Naive B cell (primary cell): ENCODE data around the gene LCN15. TPM values are rescaled to one million over a fixed set of nuclear protein-coding genes. Genes with fewer than 3 reads are reported as not detected.
"Not testable (repeated sequence)": the region's sequence is repeated elsewhere in the genome, so short reads cannot be mapped to it uniquely, and the experiment has no call there.

Source experiments
- ATAC-seq, 2 donors: fragments of 150-1000 bp; cut with Tn5 transposase; 2 replicates each; pipeline ENCODE4 v1.10.0; 2021; ENCODE audit warnings: low read depth in 2 of 2, mild to moderate bottlenecking in 2 of 2, moderate library complexity in 2 of 2
- DNase-seq: peaks from one replicate; pipeline ENCODE4 v3.0.0; 2022
- H3K27ac Mint-ChIP-seq, 6 donors: one replicate each; pipeline ENCODE4 v1.8.0; 2020 to 2022; ENCODE audit warnings: mild to moderate bottlenecking in 6 of 6, mixed read lengths in 6 of 6, moderate library complexity in 5 of 6, inconsistent platforms in 2 of 6
- H3K27me3 Mint-ChIP-seq, 3 donors: one replicate each; pipeline ENCODE4 v1.8.0; 2021 to 2022; ENCODE audit warnings: mixed read lengths in 3 of 3, mild to moderate bottlenecking in 1 of 3
- H3K36me3 Mint-ChIP-seq, 2 donors: one replicate each; pipeline ENCODE4 v1.8.0; 2020 to 2022; ENCODE audit warnings: mixed read lengths in 2 of 2, inconsistent platforms in 1 of 2, mild to moderate bottlenecking in 1 of 2
- H3K4me1 Mint-ChIP-seq, 3 donors: one replicate each; pipeline ENCODE4 v1.8.0; 2020 to 2022; ENCODE audit warnings: mixed read lengths in 3 of 3, inconsistent platforms in 1 of 3, mild to moderate bottlenecking in 1 of 3, moderate library complexity in 1 of 3
- H3K4me3 Mint-ChIP-seq, 8 donors: one replicate each; pipeline ENCODE4 v1.8.0; 2020 to 2022; ENCODE audit warnings: mild to moderate bottlenecking in 8 of 8, mixed read lengths in 8 of 8, moderate library complexity in 8 of 8, inconsistent platforms in 2 of 8
- H3K9me3 Mint-ChIP-seq, 7 donors: one replicate each; pipeline ENCODE4 v1.8.0; 2020 to 2022; ENCODE audit warnings: mixed read lengths in 7 of 7, mild to moderate bottlenecking in 5 of 7, inconsistent platforms in 2 of 7, moderate library complexity in 1 of 7
- polyA plus RNA-seq, 6 donors: library from polyadenylated mRNA; unstranded; fragments of 300-500 nt; fragmentation: Illumina TruSeq; gene quantifications; one replicate each; pipeline ENCODE4 v1.2.3, GENCODE V29; 2021; ENCODE audit warnings: low read depth in 6 of 6

LCN15 gene
- polyA plus RNA-seq, 6 donors from 2014 or later: 0.09 TPM; not detected in 5

DNA sequence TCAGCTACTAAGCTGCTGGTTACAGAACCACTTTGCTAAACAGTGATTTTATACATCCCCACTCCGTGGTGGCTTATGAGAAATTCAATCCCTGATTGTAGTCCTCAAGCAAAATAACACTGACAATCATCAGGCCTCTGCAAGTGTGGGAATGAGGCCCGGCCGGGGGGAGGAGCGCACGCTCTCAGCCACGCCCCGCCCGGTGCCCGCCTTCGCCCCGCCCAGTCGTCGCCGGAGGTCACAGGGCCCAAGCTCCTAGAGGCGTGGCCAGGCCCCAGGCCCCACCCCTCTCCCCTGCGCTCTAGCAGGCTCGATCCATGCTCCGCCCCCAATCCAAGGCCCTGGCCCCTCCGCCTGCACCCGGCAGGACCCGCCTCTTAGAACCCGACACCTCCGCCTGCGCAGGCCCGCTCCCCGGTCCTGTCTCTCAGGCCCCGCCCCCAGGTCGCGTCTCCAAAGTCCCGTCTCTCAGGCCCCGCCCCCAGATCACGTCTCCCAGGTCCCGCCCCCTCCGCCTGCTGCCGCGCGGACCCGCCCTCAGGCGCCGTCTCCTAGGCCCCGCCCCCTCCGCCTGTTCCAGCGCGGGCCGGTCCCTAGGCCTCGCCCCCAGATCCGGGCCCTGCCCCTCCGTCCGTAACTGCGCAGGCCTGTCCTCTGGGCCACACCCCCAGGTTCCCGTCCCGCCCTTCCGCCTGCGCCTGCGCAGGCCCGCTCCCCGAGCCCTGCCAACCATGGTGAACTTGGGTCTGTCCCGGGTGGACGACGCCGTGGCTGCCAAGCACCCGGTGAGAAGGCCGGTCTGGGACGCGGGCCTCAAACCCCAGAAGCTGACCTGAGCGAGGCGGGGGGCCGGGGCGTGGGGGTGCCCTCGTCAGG, 26.6 kb upstream of the LCN15 start, which contains the start of gene TMEM141:
Gene TMEM141, plus strand, starts transcription at position 705 of the 876 bp plus-strand sequence. Its CDS starts 27 bp downstream, at position 732.
- Mint-ChIP-seq H3K4me1 (peaks cover 12 to 15% (median 14%) of the 10 kb centered on the region in 3 donors), H3K36me3 (no peaks in the 10 kb centered on the region), H3K4me3 (peak within 1 kb of the TSS; percentile 77 to 92 (median 88)), H3K27ac (peak within 1 kb of the TSS; percentile 96 to 99 (median 99)), H3K27me3 (no peaks in the 10 kb centered on the region), H3K9me3 (no peaks in the 10 kb centered on the region)
- DNase-seq (peak; percentile 99), ATAC-seq (peak; percentile 82 to 83)

- no peak for DNase-seq
- Mint-ChIP-seq H3K36me3 (no peaks in the 10 kb centered on the region), H3K27ac (peak overlapping the region in 1 of 6 donors; percentile 22), H3K27me3 (no peaks in the 10 kb centered on the region), H3K9me3 (no peaks in the 10 kb centered on the region), H3K4me1 (peaks cover 12 to 18% (median 15%) of the 10 kb centered on the region in 3 donors), H3K4me3 (no peak overlapping the region)
- no peak for ATAC-seq
Observed at GRCh38 chr9:136789523-136789937, 25.2 kb upstream of the LCN15 start.

GRCh38 chr9:136788644-136789522, 24.6 kb upstream of the LCN15 start:
- DNase-seq, H3K9me3 Mint-ChIP-seq, H3K36me3 Mint-ChIP-seq, ATAC-seq, H3K27me3 Mint-ChIP-seq, H3K27ac Mint-ChIP-seq: not testable (repeated sequence)
- Mint-ChIP-seq H3K4me1 (peaks cover 12 to 20% (median 19%) of the 10 kb centered on the region in 3 donors), H3K4me3 (peak overlapping the region in 2 of 8 donors; percentile 49 to 53)

DNA sequence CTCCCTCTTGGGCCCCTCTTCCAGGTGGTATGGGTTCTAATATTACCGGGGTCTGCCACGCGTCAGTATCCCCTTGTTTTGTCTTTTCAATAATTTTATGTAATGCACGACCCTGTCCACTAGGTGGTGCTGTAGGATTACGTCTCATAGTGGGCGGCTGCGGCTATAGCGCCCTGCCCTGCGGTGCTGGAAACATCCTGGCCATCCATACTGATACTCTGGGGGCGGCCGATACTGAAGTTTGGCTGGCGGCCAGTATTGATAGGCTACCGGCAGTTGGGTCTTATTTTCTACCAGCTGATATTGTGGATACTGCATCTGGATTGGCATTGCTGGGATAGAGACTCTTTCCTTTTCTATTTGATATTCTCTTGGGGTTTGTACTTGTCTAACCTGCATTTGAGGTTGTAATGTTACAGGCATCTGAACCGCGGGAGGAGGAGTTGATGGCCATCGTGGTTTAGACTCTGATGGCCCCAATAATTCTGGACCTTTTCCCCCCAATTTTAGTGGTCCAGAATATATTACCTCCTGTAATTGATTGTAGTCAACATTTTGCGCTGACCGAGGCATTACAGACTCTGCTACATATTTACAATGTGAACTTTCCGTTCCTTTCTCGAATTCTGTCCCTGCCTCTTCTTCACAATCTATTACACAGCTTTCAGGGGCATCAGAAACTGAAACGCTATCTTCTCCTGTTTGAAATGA, 23.5 kb upstream of the LCN15 start:
- ATAC-seq (no peak), DNase-seq (peak; percentile 76)
- H3K36me3 Mint-ChIP-seq: no peaks in the 10 kb centered on the region
- H3K9me3 Mint-ChIP-seq: no peaks in the 10 kb centered on the region
- H3K4me1 Mint-ChIP-seq: peaks cover 12 to 20% (median 14%) of the 10 kb centered on the region in 3 donors
- H3K27ac Mint-ChIP-seq: peak overlapping the region in 4 of 6 donors; percentile 0 to 93 (median 78)
- no peaks in the 10 kb centered on the region for H3K27me3 Mint-ChIP-seq
- H3K4me3 Mint-ChIP-seq: peak overlapping the region in 1 of 8 donors; percentile 49

DNA sequence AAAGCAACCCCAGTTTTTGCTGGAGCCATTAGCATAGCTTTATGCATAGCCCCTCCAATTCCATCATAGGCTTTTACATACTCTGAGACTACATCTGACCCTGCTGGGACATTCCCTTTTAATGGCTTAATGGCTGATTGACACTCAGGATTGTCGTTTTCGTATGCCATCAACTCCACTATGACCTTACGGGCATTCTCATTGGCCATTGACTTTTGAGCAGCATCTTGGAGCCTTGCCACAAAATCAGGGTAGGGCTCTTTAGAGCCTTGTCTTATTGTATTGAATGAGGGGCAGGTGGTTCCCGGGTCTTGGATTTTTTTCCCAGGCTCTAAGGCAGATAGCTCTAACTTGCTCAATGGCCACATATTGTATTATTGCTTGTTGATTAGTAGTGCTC, 22.7 kb upstream of the LCN15 start:
- not testable (repeated sequence) for H3K27me3 Mint-ChIP-seq, H3K4me3 Mint-ChIP-seq, H3K9me3 Mint-ChIP-seq, ATAC-seq, H3K27ac Mint-ChIP-seq, H3K36me3 Mint-ChIP-seq, DNase-seq
- H3K4me1 Mint-ChIP-seq: peaks cover 11 to 16% (median 12%) of the 10 kb centered on the region in 3 donors

DNA sequence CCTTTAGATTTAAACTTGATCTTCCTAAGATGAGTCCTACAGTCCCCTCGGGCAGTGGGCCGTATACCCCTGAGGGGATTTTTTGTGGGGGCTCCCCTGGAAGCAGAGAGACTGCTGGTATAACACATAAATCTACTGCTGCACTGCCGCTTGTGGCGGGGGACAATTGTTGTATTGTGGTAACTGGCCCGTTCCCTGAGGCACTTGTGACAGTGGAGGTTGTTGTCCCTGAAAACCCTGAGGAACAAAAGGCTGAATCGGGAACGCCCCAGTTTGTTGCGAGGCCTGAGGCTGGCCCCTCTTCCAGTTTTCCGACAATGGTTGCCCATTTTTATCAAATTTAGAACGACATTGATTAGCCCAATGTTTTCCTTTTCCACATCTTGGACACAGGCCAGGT, 22.1 kb upstream of the LCN15 start:
- Mint-ChIP-seq H3K9me3 (no peaks in the 10 kb centered on the region), H3K4me1 (peaks cover 8 to 15% (median 12%) of the 10 kb centered on the region in 3 donors), H3K36me3 (no peaks in the 10 kb centered on the region), H3K27ac (no peak overlapping the region), H3K4me3 (no peak overlapping the region), H3K27me3 (no peaks in the 10 kb centered on the region)
- DNase-seq: no peak
- no peak for ATAC-seq

GRCh38 chr9:136785565-136786355, 21.4 kb upstream of the LCN15 start:
- not testable (repeated sequence) for H3K27me3 Mint-ChIP-seq, H3K4me3 Mint-ChIP-seq, ATAC-seq, H3K9me3 Mint-ChIP-seq, DNase-seq, H3K36me3 Mint-ChIP-seq
- H3K27ac Mint-ChIP-seq: peak overlapping the region in 2 of 6 donors; percentile 74 to 83
- H3K4me1 Mint-ChIP-seq: peaks cover 8 to 15% (median 12%) of the 10 kb centered on the region in 3 donors

DNA sequence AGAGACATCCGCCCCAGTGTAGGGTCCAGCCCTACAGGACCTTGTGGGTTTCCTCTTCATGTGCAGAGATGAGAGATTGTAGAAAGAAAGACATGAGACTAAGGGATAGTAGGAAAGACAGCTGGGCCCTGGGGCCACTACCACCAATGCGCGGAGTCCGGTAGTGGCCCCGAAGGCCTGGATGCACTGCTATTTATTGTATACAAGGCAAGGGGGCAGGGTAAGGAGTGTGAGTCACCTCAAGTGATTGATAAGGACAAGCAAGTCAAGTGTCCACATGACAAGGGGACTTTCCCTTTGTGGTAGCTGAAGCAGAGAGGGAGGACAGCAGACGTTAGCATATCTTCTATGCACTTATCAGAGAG, 20.7 kb upstream of the LCN15 start:
- peak overlapping the region in 1 of 6 donors; percentile 25 for H3K27ac Mint-ChIP-seq
- H3K9me3 Mint-ChIP-seq: no peaks in the 10 kb centered on the region
- peaks cover 0 to 7% (median 0%) of the 10 kb centered on the region in 3 donors for H3K27me3 Mint-ChIP-seq
- peaks cover 8 to 15% (median 12%) of the 10 kb centered on the region in 3 donors for H3K4me1 Mint-ChIP-seq
- H3K36me3 Mint-ChIP-seq: no peaks in the 10 kb centered on the region
- H3K4me3 Mint-ChIP-seq: no peak overlapping the region
- ATAC-seq: no peak
- DNase-seq: no peak

DNA sequence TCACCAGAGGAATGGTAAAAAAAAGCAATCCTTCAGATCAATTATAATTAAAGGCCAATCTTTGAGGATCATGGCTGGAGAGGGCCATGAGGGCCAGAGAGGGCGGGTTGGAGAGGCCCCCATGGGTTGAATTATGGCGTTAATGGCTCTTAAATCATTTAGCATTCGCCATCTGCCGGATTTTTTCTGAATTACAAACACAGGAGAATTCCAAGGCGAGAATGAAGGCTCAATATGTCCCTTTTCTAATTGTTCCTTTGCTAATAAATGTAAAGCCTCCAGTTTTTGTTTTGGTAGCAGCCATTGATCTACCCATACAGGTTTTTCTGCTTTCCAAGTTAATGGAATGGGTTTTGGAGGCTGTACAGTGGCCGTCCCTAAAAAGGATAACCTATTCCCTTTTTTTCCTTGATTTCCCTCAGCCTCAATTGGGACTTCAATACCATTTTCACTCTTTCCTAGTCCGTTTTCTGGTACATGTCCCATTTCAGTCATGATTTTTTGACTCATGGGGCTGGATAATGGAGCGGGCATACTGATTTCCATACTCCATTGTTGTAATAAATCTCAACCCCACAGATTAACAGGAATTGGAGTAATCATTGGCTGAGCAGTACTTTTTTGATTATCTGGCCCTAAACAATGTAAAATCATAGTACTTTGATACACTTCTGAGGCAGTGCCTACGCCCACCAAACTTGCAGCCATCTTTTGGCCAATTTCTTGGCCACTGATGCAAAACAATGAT, 20.1 kb upstream of the LCN15 start:
- peaks cover 0 to 9% (median under 1%) of the 10 kb centered on the region in 3 donors for H3K27me3 Mint-ChIP-seq
- no peaks in the 10 kb centered on the region for H3K9me3 Mint-ChIP-seq
- H3K4me1 Mint-ChIP-seq: peaks cover 8 to 15% (median 12%) of the 10 kb centered on the region in 3 donors
- no peak overlapping the region for H3K4me3 Mint-ChIP-seq
- ATAC-seq: peak; percentile 34 to 38
- H3K36me3 Mint-ChIP-seq: no peaks in the 10 kb centered on the region
- peak overlapping the region in 1 of 6 donors; percentile 14 for H3K27ac Mint-ChIP-seq
- no peak for DNase-seq

DNA sequence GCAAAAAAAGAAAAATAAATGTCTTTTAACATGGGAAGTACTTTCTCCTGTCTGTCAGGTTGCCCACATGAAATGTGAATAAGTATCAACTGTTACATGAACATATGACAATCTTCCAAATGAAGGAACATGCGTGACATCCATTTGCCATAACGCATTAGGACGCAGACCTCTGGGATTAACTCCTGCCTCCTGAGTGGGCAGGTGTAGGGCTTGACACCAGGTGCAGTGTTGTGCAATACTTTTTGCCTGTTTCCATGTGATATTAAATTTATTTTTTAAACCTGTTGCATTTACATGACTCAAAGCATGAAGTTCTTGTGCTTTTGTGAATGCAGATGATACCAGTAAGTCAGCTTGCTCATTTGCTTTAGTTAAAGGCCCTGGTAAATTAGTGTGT, 18.1 kb upstream of the LCN15 start:
- no peak overlapping the region for H3K27ac Mint-ChIP-seq
- H3K4me3 Mint-ChIP-seq: no peak overlapping the region
- H3K36me3 Mint-ChIP-seq: no peaks in the 10 kb centered on the region
- no peak for DNase-seq
- no peaks in the 10 kb centered on the region for H3K9me3 Mint-ChIP-seq
- H3K4me1 Mint-ChIP-seq: peaks cover 2 to 7% (median 6%) of the 10 kb centered on the region in 3 donors
- no peak for ATAC-seq
- H3K27me3 Mint-ChIP-seq: peaks cover 10 to 28% (median 20%) of the 10 kb centered on the region in 3 donors

GRCh38 chr9:136779808-136780207, 15.5 kb upstream of the LCN15 start:
- no peak for ATAC-seq
- Mint-ChIP-seq H3K9me3 (no peaks in the 10 kb centered on the region), H3K27ac (no peak overlapping the region), H3K4me3 (no peak overlapping the region), H3K27me3 (peaks cover 10 to 35% (median 26%) of the 10 kb centered on the region in 3 donors), H3K4me1 (peaks cover 3 to 5% (median 5%) of the 10 kb centered on the region in 3 donors), H3K36me3 (no peaks in the 10 kb centered on the region)
- no peak for DNase-seq

- H3K4me1 Mint-ChIP-seq: peaks cover 7 to 12% (median 9%) of the 10 kb centered on the region in 3 donors
- ATAC-seq: no peak
- peaks cover 10 to 35% (median 26%) of the 10 kb centered on the region in 3 donors for H3K27me3 Mint-ChIP-seq
- H3K9me3 Mint-ChIP-seq: peaks cover 0 to 6% (median 3%) of the 10 kb centered on the region in 7 donors
- H3K4me3 Mint-ChIP-seq: no peak overlapping the region
- peaks cover 0 to 8% of the 10 kb centered on the region in 2 donors for H3K36me3 Mint-ChIP-seq
- no peak overlapping the region for H3K27ac Mint-ChIP-seq
- no peak for DNase-seq
Observed at GRCh38 chr9:136777359-136777758, 13.0 kb upstream of the LCN15 start.
